H1 (cell line): Measurements from ENCODE around the gene ULK1. TPM values are rescaled to one million over a fixed set of nuclear protein-coding genes. Genes with fewer than 3 reads are reported as not detected.

ENCODE experiments used
- ASH2L ChIP-seq: fragments of 200-600, 300-600 bp; sonication (generic); IDR thresholded peaks from one replicate; pipeline ENCODE4 v1.7.1; 2017; ENCODE audit warnings: low read length
- EGR1 ChIP-seq: IDR thresholded peaks from 2 replicates; pipeline ENCODE4 v1.6.1; 2011; ENCODE audit warnings: low read depth, low read length, borderline replicate concordance
- GABPA ChIP-seq: IDR thresholded peaks from 2 replicates; pipeline ENCODE4 v1.6.1; 2011; ENCODE audit warnings: mild to moderate bottlenecking, low read length, moderate library complexity, borderline replicate concordance; ENCODE audit not compliant: insufficient read depth
- GTF2F1 ChIP-seq: IDR thresholded peaks from 2 replicates; pipeline ENCODE4 v1.6.1; 2012; ENCODE audit warnings: low read depth, low read length, improper control_type of control experiment, borderline replicate concordance
- HDAC2 ChIP-seq, 2 experiments: fragments of 300-600 bp in 1 of 2; sonication (generic) in 1 of 2; IDR thresholded peaks; 2 replicates each; pipeline ENCODE4 v1.6.1; 2011 to 2012; ENCODE audit warnings: low read depth in 2 of 2, low read length in 2 of 2, mild to moderate bottlenecking in 2 of 2, moderate library complexity in 2 of 2, borderline replicate concordance in 1 of 2, inconsistent platforms in 1 of 2
- JUN ChIP-seq: IDR thresholded peaks from 2 replicates; pipeline ENCODE4 v1.6.1; 2011; ENCODE audit warnings: low read depth, mild to moderate bottlenecking, improper control_type of control experiment, low read length
- KDM1A ChIP-seq: fragments of 200-600, 300-600 bp; sonication (generic); IDR thresholded peaks from 2 replicates; pipeline ENCODE4 v1.7.1; 2016; ENCODE audit warnings: mild to moderate bottlenecking, low read length, borderline replicate concordance
- RXRA ChIP-seq: IDR thresholded peaks from 2 replicates; pipeline ENCODE4 v1.6.1; 2011; ENCODE audit warnings: low read depth, mild to moderate bottlenecking, low read length, moderate library complexity; ENCODE audit not compliant: insufficient read depth
- SIX5 ChIP-seq: IDR thresholded peaks from 2 replicates; pipeline ENCODE4 v1.6.1; 2011; ENCODE audit warnings: mild to moderate bottlenecking, low read depth, low read length
- TAF7 ChIP-seq: optimal IDR thresholded peaks from 2 replicates; pipeline ENCODE3; 2011; ENCODE audit warnings: low read depth, mild to moderate bottlenecking, inconsistent platforms, low read length, moderate library complexity, borderline replicate concordance
- polyA plus RNA-seq, 7 experiments: library from polyadenylated mRNA; depleted of rRNA in 3 of 7; stranded (reverse) in 5 of 7; unstranded in 2 of 7; fragments of >200 nt in 5 of 7; fragments of 200-250 nt in 2 of 7; gene quantifications; 1 replicate in 5 of 7; 2 replicates in 1 of 7; 4 replicates in 1 of 7; pipeline versions ENCODE4 v1.2.1 to v1.2.3, GENCODE V29; 2011 to 2013; ENCODE audit warnings: missing spikeins in 2 of 7, mixed read lengths in 2 of 7
- total RNA-seq: library from RNA; stranded (reverse); fragmentation: NEBNext Ultra II Directional; extraction: Animal tissue kit (Norgen Biotek cat#: 25700); gene quantifications from 2 replicates; pipeline ENCODE4 v1.2.1, GENCODE V29; 2021

The ULK1 gene
- total and polyA plus RNA-seq, 2 of the 8 experiments (the other 6 are each of a cell fraction or from before 2014, with no cell fraction given): 13.0 to 44.1 TPM

GRCh38 chr12:131863711-131864396 is 30.6 kb upstream of the ULK1 start (continued):
- TF ChIP-seq GTF2F1: no peak
- no peak for TF ChIP-seq EGR1
- peak in 1 of 2 experiments; percentile 40; a peak in 1 of 4 replicates for TF ChIP-seq HDAC2 (IDR thresholded peaks at IDR 0.05; ENCODE audit: borderline replicate concordance in 1 of 2, low read depth in 2 of 2, low read length in 2 of 2)
- no peak for TF ChIP-seq ASH2L
- TF ChIP-seq TAF7: no peak
- no peak for TF ChIP-seq SIX5
- peak; percentile 39; the same call in 1 of the 2 replicates for TF ChIP-seq KDM1A
- no peak for TF ChIP-seq RXRA
- no peak for TF ChIP-seq GABPA
- no peak for TF ChIP-seq JUN
